Esophagus squamous epithelium (tissue), 5 donors: ENCODE measurements around the gene UQCC2. TPM values are rescaled to one million over a fixed set of nuclear protein-coding genes. Genes with fewer than 3 reads are reported as not detected.

Experiments used
- DNase-seq: peaks from one replicate; lab custom pipeline; 2025; lab: John Stamatoyannopoulos, UW
- H3K27ac ChIP-seq, 4 donors: fragments of 200-600 bp; sonication (generic); one replicate each; pipeline ENCODE4 v1.5.1; 2016 to 2019; ENCODE audit warnings: mild to moderate bottlenecking in 1 of 4
- H3K27me3 ChIP-seq, 4 donors: fragments of 200-600 bp; sonication (generic); 1 replicate in 3 of 4; 2 replicates in 1 of 4; pipeline versions ENCODE4 v1.5.1 to v1.6.0; 2017 to 2021; ENCODE audit warnings: antibody characterized with exemption in 1 of 4
- H3K36me3 ChIP-seq, 3 donors: fragments of 200-600 bp; sonication (generic); one replicate each; pipeline ENCODE4 v1.5.1; 2016 to 2019
- H3K4me1 ChIP-seq, 3 donors: fragments of 200-600 bp; sonication (generic); one replicate each; pipeline ENCODE4 v1.5.1; 2017 to 2019
- H3K4me3 ChIP-seq, 4 donors: fragments of 200-600 bp; sonication (generic); 1 replicate in 3 of 4; 2 replicates in 1 of 4; pipeline ENCODE4 v1.5.1; 2016 to 2019; ENCODE audit warnings: mild to moderate bottlenecking in 2 of 4, moderate library complexity in 1 of 4
- H3K9me3 ChIP-seq, 3 donors: fragments of 200-600 bp; sonication (generic); one replicate each; pipeline ENCODE4 v1.5.1; 2016 to 2019
- CTCF ChIP-seq, 6 experiments: fragments of 450-650 bp in 4 of 6; fragments of 200-600 bp in 2 of 6; sonication (generic) in 2 of 6; IDR thresholded peaks; one replicate each; pipeline ENCODE4 v1.5.1; 2016 to 2019; ENCODE audit warnings: antibody characterized with exemption in 6 of 6, mild to moderate bottlenecking in 4 of 6, moderate library complexity in 4 of 6
- POLR2A ChIP-seq, 4 donors: fragments of 450-650 bp; IDR thresholded peaks; one replicate each; pipeline ENCODE4 v1.6.1; 2017; ENCODE audit warnings: antibody characterized with exemption in 4 of 4, mild to moderate bottlenecking in 4 of 4, moderate library complexity in 3 of 4
- WGBS, 2 donors: methylation state at CpG; one replicate each; pipeline ENCODE4 v1.1.5; 2018; 5-methylcytosine and 5-hydroxymethylcytosine counted together
- intact Hi-C: fragments of 100-400 bp; cut with DNase I; formaldehyde crosslinking; loops from one replicate; pipeline ENCODE4 v1.15.0; 2022
- total RNA-seq, 4 donors: library from RNA; depleted of rRNA; stranded (reverse); fragments of >200 nt; gene quantifications; one replicate each; pipeline ENCODE4 v1.1.0, GENCODE V29; 2016
- donor health status: DM: yes; HTN: yes; CAD: no.

UQCC2 gene
- total RNA-seq, 4 donors from 2014 or later = 7.8 to 36.8 (median 13.7) TPM

- DNase-seq = no peak
- 35 to 47% methylated on average over 7 to 10 of the region's 10 CpGs for WGBS, 2 donors
- Histone ChIP-seq H3K4me1 (peaks cover 20 to 56% (median 48%) of the 10 kb centered on the region in 3 donors), H3K27me3 (no peaks in the 10 kb centered on the region), H3K27ac (peak overlapping the region; percentile 35 to 74 (median 56)), H3K9me3 (no peaks in the 10 kb centered on the region), H3K36me3 (peaks cover 0 to 34% (median 3%) of the 10 kb centered on the region in 3 donors), H3K4me3 (no peak overlapping the region)
- TF ChIP-seq CTCF (IDR thresholded peaks at IDR 0.05) (peak in 5 of 6 experiments; percentile 67 to 88 (median 76)), POLR2A (IDR thresholded peaks at IDR 0.05) (no peak)
- intact Hi-C loops = loop anchor here (5.0 kb wide), 1 partner anchor 113 kb away; no protein-coding TSS in a partner anchor
These were observed 11.0 kb downstream of the UQCC2 start for GRCh38 chr6:33700391-33701050.

GRCh38 chr6:33699739-33700138 lies 11.8 kb downstream of the UQCC2 start:
- Histone ChIP-seq H3K4me3 (no peak overlapping the region), H3K27me3 (no peaks in the 10 kb centered on the region), H3K36me3 (peaks cover 0 to 42% (median 3%) of the 10 kb centered on the region in 3 donors), H3K4me1 (peaks cover 28 to 64% (median 56%) of the 10 kb centered on the region in 3 donors), H3K9me3 (no peaks in the 10 kb centered on the region), H3K27ac (peak overlapping the region; percentile 33 to 74 (median 52))
- intact Hi-C loops = loop anchor here (5.0 kb wide), 1 partner anchor 112 kb away; no protein-coding TSS in a partner anchor
- WGBS, 2 donors = 33 to 43% methylated on average over 5 of the region's 5 CpGs
- no peak for TF ChIP-seq POLR2A (IDR thresholded peaks at IDR 0.05)
- TF ChIP-seq CTCF (IDR thresholded peaks at IDR 0.05) = no peak
- DNase-seq = no peak

GRCh38 chr6:33699131-33699530 lies 12.4 kb downstream of the UQCC2 start:
- intact Hi-C loops = no loop called here

GRCh38 chr6:33698494-33698893 lies 13.0 kb downstream of the UQCC2 start:
- Histone ChIP-seq H3K9me3 (no peaks in the 10 kb centered on the region), H3K27me3 (no peaks in the 10 kb centered on the region), H3K27ac (peak overlapping the region; percentile 42 to 74 (median 59)), H3K4me3 (no peak overlapping the region), H3K4me1 (peaks cover 38 to 77% (median 67%) of the 10 kb centered on the region in 3 donors), H3K36me3 (peaks cover 2 to 42% (median 3%) of the 10 kb centered on the region in 3 donors)
- 53 to 55% methylated on average over 8 to 9 of the region's 10 CpGs for WGBS, 2 donors
- intact Hi-C loops = no loop called here
- TF ChIP-seq POLR2A (IDR thresholded peaks at IDR 0.05) = no peak
- TF ChIP-seq CTCF (IDR thresholded peaks at IDR 0.05) = no peak
- DNase-seq = no peak

More at GRCh38 chr6:33699131-33699530, 12.4 kb downstream of the UQCC2 start:
- TF ChIP-seq POLR2A (IDR thresholded peaks at IDR 0.05) = no peak
- no peak for TF ChIP-seq CTCF (IDR thresholded peaks at IDR 0.05)
- Histone ChIP-seq H3K36me3 (peaks cover 0 to 38% (median 3%) of the 10 kb centered on the region in 3 donors), H3K27ac (peak overlapping the region; percentile 33 to 74 (median 52)), H3K27me3 (no peaks in the 10 kb centered on the region), H3K9me3 (no peaks in the 10 kb centered on the region), H3K4me3 (no peak overlapping the region), H3K4me1 (peaks cover 34 to 70% (median 62%) of the 10 kb centered on the region in 3 donors)
- WGBS, 2 donors = 53 to 56% methylated on average over 7 to 8 of the region's 8 CpGs
- no peak for DNase-seq

- intact Hi-C loops = no loop called here
- Histone ChIP-seq H3K9me3 (no peaks in the 10 kb centered on the region), H3K4me1 (peaks cover 39 to 83% (median 73%) of the 10 kb centered on the region in 3 donors), H3K4me3 (no peak overlapping the region), H3K27me3 (no peaks in the 10 kb centered on the region), H3K36me3 (peaks cover 3 to 48% (median 9%) of the 10 kb centered on the region in 3 donors), H3K27ac (peak overlapping the region in 3 of 4 donors; percentile 61 to 84 (median 74))
- no peak for DNase-seq
- no peak for TF ChIP-seq POLR2A (IDR thresholded peaks at IDR 0.05)
- no peak for TF ChIP-seq CTCF (IDR thresholded peaks at IDR 0.05)
- WGBS, 2 donors = 92 to 95% methylated on average over 10 of the region's 10 CpGs
These were observed 13.7 kb downstream of the UQCC2 start for GRCh38 chr6:33697845-33698244.
